ENCODE results near the gene CDH18. TPM values are rescaled to one million over a fixed set of nuclear protein-coding genes. Genes with fewer than 3 reads are reported as not detected.

Gene CDH18
- total RNA-seq, 1 donor from 2014 or later, result 10.0 TPM

DNA sequence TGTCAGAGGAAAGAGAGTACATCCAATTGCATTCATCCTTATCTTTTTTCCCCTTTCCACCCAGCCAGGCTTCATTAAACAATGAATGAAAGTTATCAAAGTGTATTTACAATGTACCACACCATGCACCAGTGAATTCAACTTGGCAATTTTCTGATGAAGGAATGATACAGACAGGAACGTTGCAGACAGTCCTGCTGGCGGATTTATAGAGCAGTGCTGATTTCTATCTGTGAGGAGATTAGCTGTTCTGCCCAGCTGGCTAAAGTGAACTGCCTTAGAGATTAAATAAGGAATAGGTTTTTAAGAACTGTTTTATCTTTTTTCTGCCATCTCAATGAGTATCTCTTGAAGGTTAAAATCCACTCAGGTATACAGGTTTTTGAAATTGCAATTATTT is 403.9 kb downstream of the CDH18 start:
- no peak for DNase-seq

DNA sequence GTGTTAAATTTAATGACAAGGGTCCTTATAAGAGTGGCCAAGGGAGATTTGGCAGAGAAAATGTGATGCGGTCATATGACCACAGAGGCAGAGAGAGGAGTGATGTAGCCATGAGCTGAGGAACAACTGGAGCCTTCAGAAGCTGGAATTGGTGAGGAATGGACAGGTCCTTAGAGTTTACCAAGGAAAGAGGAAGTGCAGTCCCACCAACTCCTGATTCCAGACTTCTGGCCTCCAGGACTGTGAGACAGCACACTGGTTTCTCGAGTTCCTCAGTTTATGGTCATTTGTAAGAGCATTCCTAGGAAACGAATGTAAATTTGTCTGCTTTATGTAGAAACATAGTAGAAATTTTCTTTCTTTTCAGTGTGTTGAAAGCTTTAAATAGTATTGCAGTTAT is 410.1 kb downstream of the CDH18 start:
- DNase-seq, result no peak

DNA sequence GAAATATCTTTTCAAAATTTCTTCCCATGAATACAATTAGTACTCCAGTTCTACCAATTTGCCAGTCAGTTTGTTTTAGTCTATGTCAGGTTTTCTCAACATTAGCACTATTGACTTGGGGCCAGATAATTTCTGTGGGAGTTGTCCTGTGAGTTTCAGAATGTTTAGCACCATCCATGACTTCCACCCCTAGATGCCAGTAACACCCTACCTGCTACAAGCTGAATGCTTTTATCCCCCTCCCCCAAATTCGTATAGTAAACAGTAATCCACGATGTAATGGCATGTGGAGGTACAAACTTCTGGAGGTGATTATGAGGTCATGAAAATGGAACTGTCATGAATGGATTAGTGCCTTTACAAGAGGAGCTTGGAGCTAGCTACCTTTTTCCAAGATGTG is 420.0 kb downstream of the CDH18 start:
- no peak for DNase-seq

DNA sequence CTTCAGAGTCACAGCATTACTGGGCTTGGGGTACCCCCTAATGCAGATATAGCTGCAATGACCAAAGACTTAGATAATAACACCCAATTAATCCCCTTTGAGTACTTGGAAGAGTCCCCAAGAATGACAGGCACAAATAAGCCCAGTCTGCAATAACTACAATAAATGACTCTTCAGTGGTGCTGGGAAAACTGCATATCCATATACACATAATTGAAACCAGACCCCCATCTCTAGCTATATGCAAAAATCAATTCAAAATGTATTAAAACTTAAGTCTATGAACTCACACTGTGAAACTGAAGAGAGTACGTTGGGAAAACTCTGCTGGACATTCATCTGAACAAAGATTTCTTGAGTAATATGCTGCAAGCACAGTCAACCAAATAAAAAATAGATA is 422.5 kb downstream of the CDH18 start:
- no peak for DNase-seq

DNA sequence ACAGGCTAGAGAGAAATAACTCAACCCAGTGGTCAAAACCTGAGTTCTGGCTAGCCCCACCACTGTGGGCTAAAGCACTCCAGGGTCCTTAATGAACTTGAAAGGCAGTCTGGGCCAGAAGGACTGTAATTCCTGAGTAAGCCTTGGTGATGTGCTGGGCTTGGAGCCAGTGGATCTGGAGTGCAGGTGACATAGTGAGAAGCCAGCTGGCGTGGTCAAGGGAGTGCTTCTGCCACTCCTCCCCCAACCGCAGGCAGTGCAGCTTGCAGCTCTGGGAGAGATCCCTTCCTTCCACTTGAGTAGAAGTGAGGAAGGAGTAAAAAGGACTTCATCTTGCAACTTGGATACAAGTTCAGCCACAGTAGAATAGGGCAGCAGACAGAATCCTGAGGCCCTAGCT is 424.0 kb downstream of the CDH18 start:
- DNase-seq, result no peak

DNA sequence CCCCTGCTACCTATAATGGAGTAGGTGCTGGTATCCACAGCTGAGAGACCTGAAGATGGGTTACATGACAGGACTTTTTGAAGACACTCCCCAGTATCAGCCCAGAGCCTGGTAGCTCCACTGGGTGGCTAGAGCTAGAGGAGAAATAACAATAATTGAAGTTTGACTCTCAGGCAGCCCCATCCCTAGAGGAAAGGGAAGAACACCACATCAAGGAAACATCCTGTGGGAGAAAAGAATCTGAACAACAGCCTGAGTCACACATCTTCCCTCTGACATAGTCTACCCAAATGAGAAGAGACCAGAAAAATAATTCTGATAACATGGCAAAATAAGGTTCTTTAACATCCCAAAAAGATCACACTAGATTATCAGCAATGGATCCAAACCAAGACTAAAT is 432.1 kb downstream of the CDH18 start:
- no peak for DNase-seq

DNA sequence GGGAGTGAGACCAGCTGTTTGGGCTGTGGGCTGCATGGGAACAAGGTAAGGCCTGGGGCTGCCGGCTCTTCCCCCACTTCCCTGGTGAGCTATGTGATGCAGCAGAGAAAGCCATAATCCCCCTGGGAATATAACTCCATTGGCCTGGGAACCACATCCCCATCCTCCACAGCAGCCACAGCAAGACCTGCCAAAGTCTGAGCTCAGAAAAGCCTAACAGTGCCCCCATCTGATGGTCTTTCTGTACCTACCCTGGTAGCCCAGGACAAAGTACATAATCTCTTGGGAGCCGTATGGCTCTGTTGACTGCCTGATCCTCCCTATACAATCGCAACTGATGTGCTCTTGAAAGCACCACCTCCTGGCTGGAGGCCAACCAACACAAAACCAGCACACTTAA is 432.6 kb downstream of the CDH18 start:
- no peak for DNase-seq

DNA sequence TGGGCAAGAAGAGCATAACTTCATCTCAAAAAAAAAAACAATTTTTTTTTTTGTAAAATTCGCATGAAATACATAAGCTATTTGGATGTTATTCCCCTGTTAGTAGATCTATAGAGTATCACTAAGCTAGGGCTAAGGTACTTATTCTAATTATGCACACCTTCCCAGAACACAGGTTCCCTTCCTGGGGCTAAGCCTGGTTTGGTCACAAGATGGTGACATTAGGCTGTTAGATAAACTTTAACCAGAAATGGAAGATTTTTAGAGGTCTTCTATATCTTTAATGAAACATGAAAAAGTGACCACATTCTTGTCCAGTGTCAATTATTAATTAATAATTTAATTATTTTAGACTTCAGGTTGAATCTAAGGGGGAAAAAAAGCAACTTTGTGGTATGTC is 433.5 kb downstream of the CDH18 start:
- no peak for DNase-seq

DNA sequence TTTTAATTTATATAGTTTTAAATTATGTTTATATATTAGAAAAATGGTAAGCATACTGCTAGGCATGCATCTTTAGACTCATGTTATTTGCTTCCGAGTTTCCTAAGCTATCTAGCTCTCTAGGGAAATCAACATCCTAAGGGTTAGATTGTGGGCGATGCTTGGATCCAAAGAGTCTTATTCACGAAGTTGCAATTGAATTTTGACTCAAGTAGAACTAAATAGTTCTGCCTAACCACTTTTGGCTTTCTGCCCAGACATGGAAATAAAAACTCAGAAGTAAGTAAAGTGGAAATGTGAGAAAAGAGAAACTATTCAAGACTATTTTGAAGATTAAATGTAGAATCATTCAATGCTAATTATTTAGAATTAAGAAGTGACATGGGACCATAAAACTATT is 440.4 kb downstream of the CDH18 start:
- DNase-seq, result no peak

DNA sequence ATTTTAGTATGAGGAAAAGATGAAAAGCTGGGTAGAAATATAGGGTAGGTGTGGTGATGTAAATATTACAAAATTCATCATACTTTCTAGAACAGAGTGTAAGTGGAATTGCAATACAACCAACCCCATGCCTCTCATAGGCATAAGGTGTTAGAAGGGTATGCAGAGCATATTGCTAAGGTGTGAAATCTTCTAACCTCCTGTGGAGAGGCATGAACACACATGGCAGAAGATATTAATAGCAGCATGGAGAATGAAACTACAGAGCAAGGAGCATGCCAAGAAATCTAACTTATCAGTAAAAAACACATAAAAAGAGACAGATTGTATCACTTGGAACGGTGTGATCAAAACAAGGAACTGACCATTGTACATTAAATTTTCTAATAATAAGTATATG is 441.5 kb downstream of the CDH18 start:
- no peak for DNase-seq

DNA sequence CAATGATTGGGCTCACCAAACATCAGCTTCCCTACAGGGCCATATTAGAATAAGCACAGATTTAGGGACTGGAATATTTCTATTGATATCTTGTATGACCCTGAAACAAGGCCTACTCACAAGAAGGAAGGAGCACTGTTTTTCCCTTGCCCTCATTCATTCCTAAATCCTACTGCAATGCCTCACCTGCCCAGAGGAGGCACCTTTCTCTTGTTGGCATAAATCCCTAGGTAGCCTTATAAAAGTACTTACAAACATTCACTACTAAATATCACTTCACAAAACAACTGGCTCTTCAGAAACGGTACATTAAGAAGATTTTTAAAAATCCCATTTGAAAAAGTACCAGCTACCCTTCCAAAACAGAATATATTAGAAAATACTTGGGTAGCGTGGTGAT is 449.4 kb downstream of the CDH18 start:
- no peak for DNase-seq

DNA sequence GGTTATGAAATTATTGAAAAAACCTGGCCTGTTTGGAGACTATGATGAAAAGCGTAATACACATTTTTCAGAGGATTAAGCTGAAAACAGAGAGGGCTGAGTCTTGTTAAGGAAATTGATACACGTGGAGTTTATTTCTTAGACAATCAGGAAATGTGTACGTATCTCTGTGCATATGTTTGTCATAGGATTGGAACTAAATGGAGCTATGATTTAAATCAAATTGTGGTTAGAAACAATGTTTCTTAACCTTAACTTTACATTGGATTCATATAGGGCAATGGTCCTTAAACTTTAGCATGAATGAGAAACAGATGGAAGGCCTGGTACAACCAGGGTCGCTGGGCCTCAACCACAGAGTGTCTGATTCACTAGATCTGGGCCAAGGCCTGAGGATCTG is 451.6 kb downstream of the CDH18 start:
- DNase-seq, result no peak

DNA sequence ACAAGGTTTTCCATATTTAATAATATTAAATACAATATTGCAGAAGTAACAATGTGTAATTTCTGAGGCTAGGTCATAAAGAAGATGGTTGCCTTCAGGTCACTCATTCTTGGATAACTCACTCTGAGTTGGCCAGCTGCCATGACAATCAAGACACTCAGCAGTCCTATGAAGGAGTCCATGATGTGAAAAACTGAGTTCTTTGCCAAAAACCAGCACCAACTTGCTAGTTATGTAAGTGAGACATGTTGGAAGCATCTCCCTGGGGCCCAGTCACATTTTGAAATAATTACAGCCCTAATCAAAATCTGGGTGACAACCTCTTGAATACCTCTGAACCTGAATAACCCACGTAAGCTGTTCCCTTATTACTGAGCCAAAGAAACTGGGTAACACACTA is 453.2 kb downstream of the CDH18 start:
- DNase-seq, result no peak

DNA sequence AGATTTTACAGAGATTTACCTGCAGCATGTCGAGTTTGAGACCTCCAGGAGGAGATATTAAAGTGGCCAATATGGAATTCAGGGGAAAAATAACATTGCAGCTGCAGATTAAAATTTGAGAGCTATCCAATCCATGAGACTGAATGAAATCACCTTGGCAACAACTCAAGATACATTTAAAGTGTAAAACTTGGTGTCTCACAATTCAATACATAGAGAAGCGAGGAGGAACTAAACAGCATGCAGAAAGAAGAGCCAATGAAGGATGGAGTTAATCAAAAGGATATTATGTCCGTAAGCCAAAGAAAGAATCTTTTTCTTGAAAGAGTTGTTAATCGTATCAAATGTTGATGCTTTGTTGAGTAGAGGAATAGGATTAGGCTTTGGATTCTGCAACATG is 455.1 kb downstream of the CDH18 start:
- no peak for DNase-seq

DNA sequence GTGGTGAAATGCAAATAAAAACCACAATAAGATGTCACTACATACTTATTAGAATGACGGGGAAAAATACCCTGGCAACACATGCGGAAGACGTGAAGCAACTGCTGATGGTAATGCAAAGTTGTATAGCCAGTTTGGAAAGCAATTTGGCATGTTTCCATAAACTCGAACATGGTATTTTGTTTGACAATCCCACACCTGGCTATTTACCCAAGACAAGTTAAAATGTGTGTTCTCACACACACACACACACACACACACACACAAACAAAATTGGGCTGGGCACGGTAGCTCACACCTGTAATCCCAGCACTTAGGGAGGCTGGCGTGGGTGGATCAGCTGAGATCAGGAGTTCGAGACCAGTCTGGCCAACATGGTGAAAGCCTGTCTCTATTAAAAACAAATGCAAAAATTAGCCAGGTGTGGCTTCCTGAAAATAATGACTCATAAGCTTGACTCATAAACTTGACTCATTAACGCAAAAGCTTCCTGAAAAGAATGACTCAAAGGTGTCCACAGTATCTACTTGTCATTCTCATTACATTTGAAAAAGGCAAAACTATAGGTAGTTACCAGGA is 456.5 kb downstream of the CDH18 start:
- no peak for DNase-seq

DNA sequence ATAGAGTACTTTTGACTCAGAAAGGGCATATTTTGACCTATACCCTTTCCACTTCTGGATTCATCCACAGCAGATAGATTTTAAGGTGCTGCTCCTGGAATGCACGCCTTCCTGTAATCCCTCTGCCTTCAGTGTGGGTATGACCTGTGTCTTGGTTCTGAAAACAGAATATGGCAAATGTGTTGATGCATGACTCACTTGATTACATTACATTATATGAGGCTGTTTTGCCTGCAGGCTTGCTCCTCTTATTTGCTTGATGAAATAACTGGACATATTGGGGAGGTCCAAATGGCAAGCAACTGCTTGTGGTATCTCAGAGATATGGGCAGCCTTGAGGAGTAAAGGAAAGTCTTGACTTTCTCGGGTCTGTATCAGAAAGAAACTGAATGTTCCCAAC is 468.6 kb downstream of the CDH18 start:
- no peak for DNase-seq

DNA sequence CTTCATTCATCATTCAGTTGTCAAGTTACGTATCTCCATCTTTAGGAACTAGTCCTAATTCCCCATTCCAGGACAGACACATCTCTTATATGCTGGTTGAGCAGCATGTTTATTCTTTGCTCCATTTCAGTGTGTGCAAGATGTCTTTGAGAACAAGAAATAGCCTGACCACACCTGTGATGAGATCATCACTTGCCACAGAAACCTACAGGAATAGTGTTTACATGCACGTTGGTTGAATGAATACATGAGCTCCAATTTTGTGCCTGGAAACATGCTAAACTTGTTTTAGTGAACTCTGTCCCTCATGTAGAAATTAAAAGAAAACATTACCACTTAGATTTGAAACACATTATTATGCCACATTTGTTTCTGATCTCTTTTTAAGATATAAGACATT is 489.1 kb downstream of the CDH18 start:
- no peak for DNase-seq

DNA sequence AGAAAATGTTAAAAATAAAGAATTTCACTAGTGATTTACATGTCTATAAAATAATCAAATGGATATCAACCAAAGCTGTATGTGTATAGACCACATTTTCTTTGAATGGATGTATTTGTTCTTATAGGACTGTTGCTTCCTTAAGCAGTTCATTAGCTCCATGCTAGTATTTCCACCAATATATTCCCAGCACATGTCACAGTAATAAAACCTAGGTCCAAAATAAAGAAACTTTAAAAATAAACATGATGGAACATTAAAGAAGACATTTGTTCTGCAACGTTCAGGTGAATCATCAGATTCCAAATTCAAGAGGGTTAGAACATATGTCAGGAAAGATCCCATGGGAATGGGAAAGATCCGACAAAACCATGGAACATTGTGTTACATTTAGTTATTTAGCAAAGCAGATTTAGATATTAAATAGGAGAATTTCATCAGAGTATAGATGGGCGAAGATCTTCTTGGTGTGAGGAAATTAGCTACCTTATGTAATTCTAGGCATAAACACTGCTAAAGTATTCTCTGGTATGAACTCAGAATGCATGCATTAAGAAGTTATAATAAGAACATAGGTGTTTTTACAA is 490.7 kb downstream of the CDH18 start:
- DNase-seq, result no peak

DNA sequence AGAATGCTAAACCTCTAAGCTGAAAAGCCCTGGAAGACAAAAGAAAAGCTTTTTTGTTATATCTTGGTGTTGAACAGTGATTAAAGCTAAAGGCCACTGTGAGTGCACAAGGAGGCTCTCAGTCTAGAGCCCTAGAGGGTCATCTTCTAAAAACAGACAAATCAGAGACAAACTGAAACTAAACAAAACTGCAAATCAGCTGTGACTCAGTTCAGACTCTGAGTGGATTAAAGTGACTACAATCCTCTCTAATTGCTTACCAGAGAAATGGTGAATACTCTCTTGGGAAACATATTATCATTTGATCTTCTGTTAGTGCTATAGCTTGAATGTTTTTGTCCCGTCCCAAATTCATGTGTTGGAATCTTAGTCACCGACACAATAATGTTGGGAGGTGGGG is 491.9 kb downstream of the CDH18 start:
- DNase-seq, result no peak

DNA sequence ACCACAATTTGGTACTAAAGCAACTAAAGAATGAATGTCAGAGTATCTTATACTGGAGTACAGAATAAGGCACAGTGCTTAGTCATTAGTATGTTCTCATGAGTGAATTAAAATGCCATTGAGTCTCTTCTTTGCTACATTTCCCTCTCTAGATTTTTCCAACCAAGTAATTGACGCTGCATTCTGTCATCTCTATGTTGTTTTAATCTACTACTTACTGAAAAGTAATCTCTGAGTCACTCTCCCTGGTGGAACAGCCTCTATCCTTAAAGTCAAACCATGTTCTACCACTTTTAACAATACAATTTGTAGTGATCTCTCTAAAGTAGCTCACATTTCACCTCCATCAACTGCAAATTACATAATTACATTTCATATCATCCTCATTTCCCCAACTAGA is 495.1 kb downstream of the CDH18 start:
- no peak for DNase-seq

DNA sequence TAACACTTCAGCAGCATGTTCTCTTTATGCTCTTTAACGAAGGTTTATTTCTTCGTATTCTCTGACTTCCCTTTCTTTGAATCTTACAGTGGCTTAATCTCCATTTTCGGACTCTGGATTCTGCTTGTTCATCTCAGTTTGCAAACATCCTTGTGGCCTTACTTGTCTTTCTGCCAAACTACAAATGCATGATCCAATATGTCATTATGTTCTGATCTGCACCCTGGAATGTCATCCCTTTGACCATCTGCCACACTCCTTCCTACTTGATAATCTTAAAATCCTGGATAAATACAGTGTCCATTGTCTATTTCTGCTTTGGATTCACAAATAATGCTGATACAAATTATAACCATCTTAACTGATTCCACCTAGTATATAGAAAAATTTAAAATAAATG is 499.2 kb downstream of the CDH18 start:
- DNase-seq, result no peak

DNA sequence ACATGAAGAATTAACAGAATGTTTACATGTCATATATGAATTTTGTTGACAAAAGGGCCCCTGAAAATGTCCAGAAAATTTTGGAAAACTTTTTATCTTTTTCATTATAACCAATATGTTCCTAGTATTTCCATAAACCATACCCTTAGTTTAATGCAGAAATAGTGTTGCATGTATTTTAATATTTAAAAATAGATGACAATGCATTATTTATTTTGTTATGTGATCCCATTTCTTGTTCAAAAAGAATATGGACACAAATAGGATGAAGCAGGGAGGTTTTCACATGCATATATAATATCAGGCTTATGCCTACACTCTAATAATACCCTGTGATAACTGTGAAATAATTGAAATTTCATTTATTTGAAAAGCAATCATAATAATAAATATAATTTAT is 500.5 kb downstream of the CDH18 start:
- no peak for DNase-seq

DNA sequence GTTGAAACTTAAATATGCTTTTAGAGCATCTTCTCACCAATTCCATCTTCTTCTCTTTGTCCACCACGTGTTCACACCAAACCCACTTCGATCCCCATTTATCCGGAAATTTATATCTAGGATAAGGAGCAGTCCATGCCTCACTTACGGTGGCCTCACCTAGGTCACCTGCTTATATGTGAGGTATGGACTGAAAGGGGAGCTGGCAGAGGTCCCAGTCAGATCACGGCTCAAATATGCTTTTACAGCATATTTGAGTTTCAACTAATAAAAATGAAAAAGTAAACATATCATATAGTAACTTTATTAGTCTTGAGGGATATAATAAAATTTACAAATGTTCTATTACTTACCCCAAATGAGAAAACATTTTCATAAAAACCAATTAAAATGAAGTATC is 508.4 kb downstream of the CDH18 start:
- DNase-seq, result no peak

DNA sequence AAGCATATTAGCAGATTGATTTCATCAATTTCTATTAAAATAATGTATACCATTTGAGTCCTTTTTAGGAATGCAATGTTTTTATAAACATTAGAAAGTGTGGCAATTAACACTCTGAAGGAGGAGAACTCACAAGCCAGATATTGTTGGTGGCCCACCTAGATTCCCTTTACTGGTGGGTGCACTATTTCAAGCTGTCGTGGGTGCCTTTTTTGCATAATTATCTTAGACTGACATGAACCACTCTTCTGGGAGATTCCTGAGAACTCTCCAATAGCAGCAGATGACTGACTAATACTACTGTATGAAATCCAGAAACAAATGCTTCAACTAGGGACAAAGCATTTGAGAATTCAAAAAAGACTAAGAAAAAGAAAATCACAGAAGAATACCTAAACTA is 526.0 kb downstream of the CDH18 start:
- no peak for DNase-seq

DNA sequence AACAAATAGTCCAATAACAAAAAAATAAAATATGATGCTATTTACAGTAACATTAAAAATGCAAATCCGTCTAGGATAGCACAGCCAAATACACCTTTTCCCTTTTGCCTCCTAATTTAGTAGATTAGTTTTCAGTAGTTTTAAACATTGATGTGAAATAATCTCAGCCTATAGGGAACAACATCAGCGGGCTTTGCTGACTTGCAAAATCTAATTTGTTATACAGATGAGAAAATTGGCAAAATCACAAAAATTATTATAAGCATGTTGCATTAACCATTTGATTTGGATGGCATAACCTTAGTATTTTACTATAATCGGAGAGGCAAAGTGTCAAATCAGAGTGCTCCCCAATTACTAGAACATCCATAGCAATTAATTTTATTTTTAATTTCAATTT is 563.5 kb downstream of the CDH18 start:
- DNase-seq, result no peak

Measured in occipital lobe (tissue), 2 donors.